HFFc6 (cell line): ENCODE measurements around the gene KCNIP3. TPM values are rescaled to one million over a fixed set of nuclear protein-coding genes. Genes with fewer than 3 reads are reported as not detected.

ENCODE experiments used
- DNase-seq: peaks from one replicate; pipeline ENCODE4 v3.0.0-alpha.2; 2018
- H3K27ac Mint-ChIP-seq: 2 replicates; pipeline ENCODE4 v1.8.0; 2020; ENCODE audit warnings: mild to moderate bottlenecking, mixed read lengths
- H3K27me3 Mint-ChIP-seq: 2 replicates; pipeline ENCODE4 v1.8.0; 2021; ENCODE audit warnings: mild to moderate bottlenecking, moderate library complexity, mixed read lengths; ENCODE audit not compliant: insufficient read depth
- H3K36me3 Mint-ChIP-seq: 2 replicates; pipeline ENCODE4 v1.8.0; 2021; ENCODE audit warnings: low read depth, mixed read lengths
- H3K4me1 Mint-ChIP-seq: 2 replicates; pipeline ENCODE4 v1.8.0; 2020; ENCODE audit warnings: low read depth, mixed read lengths
- H3K4me3 Mint-ChIP-seq: 2 replicates; pipeline ENCODE4 v1.8.0; 2020; ENCODE audit warnings: mild to moderate bottlenecking, moderate library complexity, mixed read lengths
- H3K9me3 Mint-ChIP-seq: 2 replicates; pipeline ENCODE4 v1.8.0; 2020; ENCODE audit warnings: mild to moderate bottlenecking, mixed read lengths
- CTCF ChIP-seq: fragments of 200-600 bp; sonication (generic); IDR thresholded peaks from 2 replicates; pipeline ENCODE4 v1.5.0; 2021; ENCODE audit warnings: antibody characterized with exemption, mild to moderate bottlenecking
- total RNA-seq, 6 experiments: library from RNA; stranded (reverse); fragmentation: NEBNext Ultra II Directional; extraction: Animal tissue kit (Norgen Biotek cat#: 25700); gene quantifications; 2 replicates in 1 of 6; 3 replicates in 5 of 6; pipeline ENCODE4 v1.2.3, GENCODE V29; 2021

The KCNIP3 gene
- total RNA-seq, 6 experiments from 2014 or later: 0.56 to 2.4 (median 0.67) TPM

DNA sequence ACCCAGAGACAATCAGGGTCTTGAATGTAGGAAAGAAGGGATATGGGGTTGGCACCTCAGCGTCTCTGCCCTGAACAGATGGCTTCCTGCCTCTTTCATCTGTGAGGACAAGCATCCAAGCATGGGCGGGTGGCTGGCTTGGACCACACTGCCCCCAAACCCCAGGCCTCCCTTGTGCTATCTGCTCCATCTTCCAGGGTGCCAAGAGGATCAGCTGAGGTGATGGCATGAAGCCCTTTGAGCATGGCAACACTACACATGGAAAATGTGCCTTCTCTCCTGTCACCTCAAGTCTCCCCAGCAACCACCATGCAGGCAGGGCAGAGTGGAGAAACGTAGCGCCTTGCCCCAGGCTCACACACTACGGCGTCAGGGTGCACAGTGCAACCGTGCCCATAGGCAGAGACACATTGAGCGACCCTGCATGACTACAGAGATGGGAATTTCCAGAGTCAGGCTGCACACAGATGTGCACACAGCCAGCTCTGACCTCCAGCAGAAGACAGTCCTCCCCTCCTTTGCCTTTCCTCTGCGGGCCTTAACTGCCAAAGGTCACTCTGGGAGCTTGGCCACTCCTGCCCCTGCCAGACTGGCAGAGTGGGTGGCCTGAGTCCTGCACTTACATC, 1.5 kb downstream of the KCNIP3 start:
- TF ChIP-seq CTCF: no peak
- Mint-ChIP-seq H3K4me3 (no peak overlapping the region), H3K36me3 (no peaks in the 10 kb centered on the region), H3K9me3 (no peaks in the 10 kb centered on the region), H3K27me3 (peaks cover 34% of the 10 kb centered on the region), H3K4me1 (no peaks in the 10 kb centered on the region), H3K27ac (no peak overlapping the region)
- DNase-seq: no peak

DNA sequence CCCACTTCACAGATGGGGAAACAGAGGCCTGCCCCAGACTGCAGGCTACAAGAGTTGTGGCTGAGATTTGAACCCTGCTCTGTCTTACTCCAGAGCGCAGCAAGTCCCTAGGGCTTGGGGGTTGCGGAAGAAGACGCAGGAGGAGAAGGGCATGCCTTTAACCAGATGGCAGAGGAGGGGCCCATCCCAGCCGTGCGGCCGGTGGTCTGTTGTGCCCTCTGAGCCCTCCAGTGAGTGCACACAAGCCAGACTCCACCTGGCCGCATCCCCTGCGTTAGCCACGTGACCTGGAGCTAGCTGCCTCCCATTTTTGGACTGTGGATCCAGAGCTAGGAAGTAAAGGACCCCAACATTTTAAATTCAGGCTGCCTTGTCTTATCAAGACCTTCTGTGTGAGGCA, 2.8 kb downstream of the KCNIP3 start:
- Mint-ChIP-seq H3K4me1 (no peaks in the 10 kb centered on the region), H3K4me3 (no peak overlapping the region), H3K9me3 (no peaks in the 10 kb centered on the region), H3K27ac (no peak overlapping the region), H3K36me3 (no peaks in the 10 kb centered on the region), H3K27me3 (peaks cover 33% of the 10 kb centered on the region)
- no peak for TF ChIP-seq CTCF
- DNase-seq: no peak

DNA sequence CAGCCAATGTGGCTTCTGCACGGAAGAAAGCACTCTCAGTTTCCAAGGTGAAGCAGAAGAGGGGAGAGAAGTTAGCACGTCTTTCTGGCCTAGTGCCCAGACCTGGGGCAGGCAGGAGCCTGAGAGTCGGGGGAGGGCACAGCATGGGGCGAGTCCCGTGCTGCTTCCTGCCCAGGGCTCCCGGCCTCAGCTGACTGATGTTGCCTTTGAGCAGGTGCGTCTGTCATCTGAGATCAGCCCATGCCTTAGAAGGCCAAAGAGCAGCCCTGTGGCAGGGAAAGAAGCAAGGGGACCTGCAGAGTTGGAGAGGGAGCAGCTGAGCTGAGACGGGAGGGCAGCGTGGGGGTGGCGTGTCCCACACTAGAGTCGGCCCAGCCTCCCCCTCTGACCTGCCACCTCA, 3.3 kb downstream of the KCNIP3 start:
- Mint-ChIP-seq H3K4me3 (no peak overlapping the region), H3K4me1 (no peaks in the 10 kb centered on the region), H3K36me3 (no peaks in the 10 kb centered on the region), H3K27me3 (peaks cover 30% of the 10 kb centered on the region), H3K9me3 (no peaks in the 10 kb centered on the region), H3K27ac (no peak overlapping the region)
- DNase-seq: no peak
- TF ChIP-seq CTCF: no peak

GRCh38 chr2:95301186-95301585, 4.0 kb downstream of the KCNIP3 start:
- no peak for DNase-seq
- H3K27me3 Mint-ChIP-seq: peaks cover 30% of the 10 kb centered on the region
- H3K4me1 Mint-ChIP-seq: no peaks in the 10 kb centered on the region
- no peaks in the 10 kb centered on the region for H3K9me3 Mint-ChIP-seq
- H3K4me3 Mint-ChIP-seq: no peak overlapping the region
- TF ChIP-seq CTCF: no peak
- H3K27ac Mint-ChIP-seq: no peak overlapping the region
- H3K36me3 Mint-ChIP-seq: no peaks in the 10 kb centered on the region

DNA sequence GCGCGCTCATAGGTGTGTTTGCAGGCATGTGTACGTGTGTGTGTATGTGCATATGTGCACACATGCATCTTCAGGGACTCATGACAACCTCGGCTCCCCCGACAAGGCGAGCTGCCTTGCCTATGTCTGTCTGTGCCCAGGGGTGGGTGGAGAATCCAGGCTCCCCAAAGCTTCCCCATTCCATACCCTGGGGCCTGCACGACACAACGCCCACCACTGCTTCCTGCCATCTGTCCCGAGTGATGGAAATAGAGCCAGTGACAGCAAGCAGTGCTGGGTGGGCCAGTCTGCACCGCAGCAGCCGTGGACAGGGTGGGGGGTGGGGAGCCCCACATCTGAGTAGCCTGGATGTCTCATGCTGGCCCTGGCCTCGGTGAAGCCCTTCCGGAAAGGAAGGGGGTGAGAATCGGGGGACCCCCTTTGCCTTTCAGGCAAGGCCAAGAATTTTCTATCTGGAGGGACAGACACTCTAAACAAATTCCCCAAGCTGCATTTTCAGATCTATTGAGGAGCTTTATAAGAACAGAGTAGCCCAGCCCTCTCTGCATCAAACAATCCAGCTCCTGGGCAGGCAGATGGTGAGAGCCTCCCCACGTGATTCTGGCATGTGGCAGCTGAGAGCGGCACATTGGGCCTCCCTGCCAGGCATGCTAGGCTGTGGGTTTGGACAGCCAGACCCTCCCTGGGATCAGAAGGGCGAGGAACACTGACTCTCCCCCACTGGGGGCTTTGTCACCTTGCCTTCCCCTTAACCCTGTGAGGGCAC, 4.9 kb downstream of the KCNIP3 start:
- no peaks in the 10 kb centered on the region for H3K36me3 Mint-ChIP-seq
- no peak overlapping the region for H3K4me3 Mint-ChIP-seq

More for the DNA sequence above, 4.9 kb downstream of the KCNIP3 start:
- no peak for DNase-seq
- H3K4me1 Mint-ChIP-seq: no peaks in the 10 kb centered on the region
- peaks cover 29% of the 10 kb centered on the region for H3K27me3 Mint-ChIP-seq
- TF ChIP-seq CTCF: no peak
- no peak overlapping the region for H3K27ac Mint-ChIP-seq
- H3K9me3 Mint-ChIP-seq: no peaks in the 10 kb centered on the region
